K562 (cell line): Measurements from ENCODE around the gene MOK. TPM values are rescaled to one million over a fixed set of nuclear protein-coding genes. Genes with fewer than 3 reads are reported as not detected.

Experiments
- ARID4B ChIP-seq: sonication (generic); formaldehyde crosslinking; IDR thresholded peaks from 2 replicates; pipeline ENCODE4 v1.8.0; 2022; ENCODE audit warnings: mild to moderate bottlenecking, missing genetic modification reagents
- CC2D1A ChIP-seq: fragments of 450-650 bp; IDR thresholded peaks from 2 replicates; pipeline ENCODE4 v1.6.1; 2017; ENCODE audit warnings: mild to moderate bottlenecking
- CHD2 ChIP-seq: IDR thresholded peaks from 2 replicates; pipeline ENCODE4 v1.6.1; 2011; ENCODE audit warnings: low read depth, low read length
- EHMT2 ChIP-seq: fragments of 450-650 bp; IDR thresholded peaks from 2 replicates; pipeline ENCODE4 v1.6.1; 2018; ENCODE audit warnings: antibody characterized with exemption
- ELF1 ChIP-seq: fragments of 200-800 bp; sonication (Bioruptor generic); IDR thresholded peaks from 2 replicates; pipeline ENCODE4 v1.6.1; 2016; ENCODE audit warnings: missing genetic modification characterization, missing compliant biosample characterization
- HINFP ChIP-seq: fragments of 450-650 bp; conservative IDR thresholded peaks from 2 replicates; pipeline ENCODE4 v1.6.1; 2016; ENCODE audit warnings: missing genetic modification characterization, low read depth, mild to moderate bottlenecking, control low read depth, missing compliant biosample characterization
- KDM2B ChIP-seq: fragments of 250-450 bp; sonication (Bioruptor Pico); IDR thresholded peaks from 2 replicates; pipeline ENCODE4 v1.8.0; 2021; ENCODE audit warnings: mild to moderate bottlenecking, moderate library complexity
- MEF2A ChIP-seq: IDR thresholded peaks from 2 replicates; pipeline ENCODE4 v1.6.1; 2011; ENCODE audit warnings: low read depth, mild to moderate bottlenecking, low read length, moderate library complexity; ENCODE audit not compliant: control insufficient read depth
- MNT ChIP-seq, 2 experiments: fragments of 450-650 bp; conservative IDR thresholded peaks; 2 replicates each; pipeline ENCODE4 v1.6.1; 2017; ENCODE audit warnings: mild to moderate bottlenecking in 2 of 2, moderate library complexity in 2 of 2
- NFE2L1 ChIP-seq: fragments of 450-650 bp; IDR thresholded peaks from 2 replicates; pipeline ENCODE4 v1.6.1; 2016; ENCODE audit warnings: missing genetic modification characterization, low read depth, mild to moderate bottlenecking, missing compliant biosample characterization, moderate library complexity, borderline replicate concordance
- NFRKB ChIP-seq: fragments of 450-650 bp; IDR thresholded peaks from 2 replicates; pipeline ENCODE4 v1.6.1; 2016; ENCODE audit warnings: low read depth
- RAD21 ChIP-seq, 2 experiments: fragments of 250-450 bp in 1 of 2; fragments of 450-650 bp in 1 of 2; sonication (Bioruptor Pico) in 1 of 2; formaldehyde crosslinking in 1 of 2; IDR thresholded peaks in 1 of 2; conservative IDR thresholded peaks in 1 of 2; 2 replicates each; pipeline versions ENCODE4 v1.4.0 to v1.8.0; 2020 to 2022; ENCODE audit warnings: mild to moderate bottlenecking in 2 of 2, moderate library complexity in 1 of 2
- SIRT6 ChIP-seq: IDR thresholded peaks from one replicate; pipeline ENCODE4 v1.6.1; 2012; ENCODE audit warnings: low read depth, mild to moderate bottlenecking, control low read depth, inconsistent platforms, low read length, moderate library complexity
- SMAD4 ChIP-seq: fragments of 250-450 bp; sonication (Bioruptor Pico); conservative IDR thresholded peaks from 2 replicates; pipeline ENCODE4 v1.8.0; 2021; ENCODE audit warnings: inconsistent platforms, mild to moderate bottlenecking, moderate library complexity
- SMARCA4 ChIP-seq: fragments of 450-650 bp; IDR thresholded peaks from 2 replicates; pipeline ENCODE4 v1.6.1; 2016
- SP2 ChIP-seq: IDR thresholded peaks from 2 replicates; pipeline ENCODE4 v1.6.1; 2011; ENCODE audit warnings: mild to moderate bottlenecking, low read depth, low read length, moderate library complexity; ENCODE audit not compliant: poor library complexity, severe bottlenecking; ENCODE audit errors: extremely low read depth
- ZNF253 ChIP-seq: fragments of 250-450 bp; sonication (Bioruptor Pico); conservative IDR thresholded peaks from 2 replicates; pipeline ENCODE4 v1.6.1; 2021; ENCODE audit warnings: mild to moderate bottlenecking
- ZNF436 ChIP-seq: fragments of 250-450, 450-650 bp; sonication (Bioruptor Pico); formaldehyde crosslinking; IDR thresholded peaks from 2 replicates; pipeline ENCODE4 v1.7.0; 2020; ENCODE audit warnings: mild to moderate bottlenecking
- ZNF584 ChIP-seq: fragments of 200-800 bp; sonication (Bioruptor generic); IDR thresholded peaks from 2 replicates; pipeline ENCODE4 v1.6.1; 2016; ENCODE audit warnings: low read depth, mild to moderate bottlenecking, missing genetic modification characterization, missing compliant biosample characterization
- ZNF77 ChIP-seq: fragments of 250-450 bp; sonication (Bioruptor Pico); IDR thresholded peaks from 2 replicates; pipeline ENCODE4 v1.5.0; 2020
- ZNF780A ChIP-seq: fragments of 250-450 bp; sonication (Bioruptor Pico); IDR thresholded peaks from 2 replicates; pipeline ENCODE4 v1.5.0; 2021; ENCODE audit warnings: mild to moderate bottlenecking
- polyA plus RNA-seq, 8 experiments: library from polyadenylated mRNA; depleted of rRNA in 4 of 8; stranded (reverse) in 5 of 8; unstranded in 3 of 8; fragments of >200 nt; fragmentation: Nextera tagmentation in 2 of 8; fragmentation: Illumina TruSeq in 1 of 8; extraction: Ambion mirVana in 2 of 8; extraction: Trizol in 1 of 8; gene quantifications; 2 replicates each; pipeline versions ENCODE4 v1.2.1 to v1.2.3, GENCODE V29; 2011 to 2014; ENCODE audit warnings: inconsistent platforms in 1 of 8, missing spikeins in 1 of 8
- total RNA-seq, 7 experiments: library from RNA; depleted of rRNA in 6 of 7; stranded (reverse); fragments of >200 nt in 6 of 7; fragmentation: Illumina TruSeq in 2 of 7; extraction: Trizol in 2 of 7; gene quantifications; 2 replicates each; pipeline versions ENCODE4 v1.2.1 to v1.2.3, GENCODE V29; 2011 to 2021; ENCODE audit warnings: low replicate concordance in 1 of 7

Gene MOK
- total and polyA plus RNA-seq, 9 of the 15 experiments (the other 6 are each of a cell fraction or from before 2014, with no cell fraction given): 1.3 to 8.4 (median 5.3) TPM

- TF ChIP-seq SP2 (no peak), EHMT2 (no peak), SMARCA4 (0 out of 2 replicates have a peak, but pooled peaks have one; percentile 25), ZNF584 (CRISPR knock-in tag) (0 out of 2 replicates have a peak, but pooled peaks have one; percentile 43), ARID4B (CRISPR knock-in tag) (peak; percentile 48; the same call in 1 of the 2 replicates), MEF2A (no peak), HINFP (no peak), NFRKB (no peak), SIRT6 (no peak), ZNF253 (no peak), ZNF436 (CRISPR knock-in tag) (no peak), CC2D1A (no peak), NFE2L1 (no peak), SMAD4 (peak; percentile 88), KDM2B (no peak), RAD21 (CRISPR knock-in tag; conservative IDR thresholded peaks at IDR 0.05 in 1 of 2, IDR thresholded peaks at IDR 0.05 in 1 of 2) (no peak), ZNF77 (CRISPR knock-in tag) (no peak), MNT (conservative IDR thresholded peaks at IDR 0.05) (0 out of 4 replicates have a peak, but pooled peaks of 1 of the 2 experiments have one; percentile 43), CHD2 (0 out of 2 replicates have a peak, but pooled peaks have one; percentile 21), ZNF780A (CRISPR knock-in tag) (no peak), ELF1 (tag) (peak; percentile 50)
Measured at GRCh38 chr14:102316743-102317563, 12.0 kb upstream of the MOK start (continued).
